GM18867 (cell line): ENCODE measurements around the gene THBS2.
"Not testable (repeated sequence)": the region's sequence is repeated elsewhere in the genome, so short reads cannot be mapped to it uniquely, and the experiment has no call there.

ENCODE experiments used
- ATAC-seq: cut with Tn5 transposase; IDR thresholded peaks from one replicate; pipeline ENCODE4 v1.9.1; 2021; ENCODE audit warnings: mild to moderate bottlenecking, moderate library complexity; ENCODE audit not compliant: unreplicated experiment

The THBS2 gene

GRCh38 chr6:169188475-169188874, 65.2 kb downstream of the THBS2 start:
- no peak for ATAC-seq

GRCh38 chr6:169188051-169188470, 65.6 kb downstream of the THBS2 start:
- ATAC-seq, result no peak

GRCh38 chr6:169186496-169187169, 67.0 kb downstream of the THBS2 start:
- ATAC-seq, result no peak

- no peak for ATAC-seq
Measured at GRCh38 chr6:169185692-169186485, 67.8 kb downstream of the THBS2 start.

GRCh38 chr6:169185011-169185521, 68.6 kb downstream of the THBS2 start:
- no peak for ATAC-seq

- ATAC-seq, result no peak
Measured at GRCh38 chr6:169184419-169184818, 69.2 kb downstream of the THBS2 start.

- no peak for ATAC-seq
Measured at GRCh38 chr6:169183233-169183632, 70.4 kb downstream of the THBS2 start.

- not testable (repeated sequence) for ATAC-seq
Measured at GRCh38 chr6:169179831-169180230, 73.8 kb downstream of the THBS2 start.

GRCh38 chr6:169177516-169178166, 76.0 kb downstream of the THBS2 start:
- ATAC-seq, result no peak

- no peak for ATAC-seq
Measured at GRCh38 chr6:169176361-169176991, 77.2 kb downstream of the THBS2 start.

GRCh38 chr6:169175360-169175887, 78.2 kb downstream of the THBS2 start:
- ATAC-seq, result no peak

- no peak for ATAC-seq
Measured at GRCh38 chr6:169174516-169175359, 78.9 kb downstream of the THBS2 start.

- ATAC-seq, result no peak
Measured at GRCh38 chr6:169173532-169174268, 79.9 kb downstream of the THBS2 start.

- no peak for ATAC-seq
Measured at GRCh38 chr6:169172946-169173345, 80.7 kb downstream of the THBS2 start.

GRCh38 chr6:169172456-169172855, 81.2 kb downstream of the THBS2 start:
- ATAC-seq, result no peak

GRCh38 chr6:169171951-169172350, 81.7 kb downstream of the THBS2 start:
- ATAC-seq, result no peak

- ATAC-seq, result no peak
Measured at GRCh38 chr6:169171016-169171415, 82.6 kb downstream of the THBS2 start.

- no peak for ATAC-seq
Measured at GRCh38 chr6:169170583-169170955, 83.1 kb downstream of the THBS2 start.

- ATAC-seq, result no peak
Measured at GRCh38 chr6:169169941-169170582, 83.6 kb downstream of the THBS2 start.
